Mononuclear cell (primary cell): ENCODE measurements around the gene KIF21B. TPM values are rescaled to one million over a fixed set of nuclear protein-coding genes. Genes with fewer than 3 reads are reported as not detected.
A peak's percentile ranks its signal among the peaks of the same experiment; 100 is the strongest.

ENCODE experiments used
- H3K27me3 ChIP-seq: 2 replicates; pipeline ENCODE4 v1.6.0; 2011; ENCODE audit warnings: low read length, control low read depth; ENCODE audit not compliant: insufficient read depth
- H3K4me1 ChIP-seq: 2 replicates; pipeline ENCODE4 v1.5.1; 2011; ENCODE audit warnings: mild to moderate bottlenecking, low read length, control low read depth; ENCODE audit not compliant: insufficient read depth
- H3K4me3 ChIP-seq: 2 replicates; pipeline ENCODE4 v1.5.1; 2011; ENCODE audit warnings: mild to moderate bottlenecking, low read length, moderate library complexity
- H3K9me3 ChIP-seq: 2 replicates; pipeline ENCODE4 v1.5.1; 2011; ENCODE audit warnings: low read depth, mild to moderate bottlenecking, control low read depth, low read length
- total RNA-seq: library from RNA; depleted of rRNA; stranded (reverse); fragments of >200 nt; gene quantifications from one replicate; pipeline ENCODE4 v1.2.3, GENCODE V29; 2012

KIF21B gene
- 41.1 TPM for total RNA-seq

- Histone ChIP-seq H3K4me3 (peak within 1 kb of the TSS; percentile 67), H3K9me3 (no peaks in the 10 kb centered on the region), H3K4me1 (peaks cover 94% of the 10 kb centered on the region), H3K27me3 (no peaks in the 10 kb centered on the region)
Measured at GRCh38 chr1:201023517-201023902, at the start of gene KIF21B. Gene KIF21B, minus strand, starts transcription at chr1:201023714. Its CDS starts 331 bp downstream, at chr1:201023383.

GRCh38 chr1:201072922-201073321 is 49.4 kb upstream of the KIF21B start:
- no peaks in the 10 kb centered on the region for H3K9me3 ChIP-seq
- H3K4me3 ChIP-seq = no peak overlapping the region
- H3K27me3 ChIP-seq = no peaks in the 10 kb centered on the region
- no peaks in the 10 kb centered on the region for H3K4me1 ChIP-seq

GRCh38 chr1:201072149-201072548 is 48.6 kb upstream of the KIF21B start:
- Histone ChIP-seq H3K4me3 (no peak overlapping the region), H3K27me3 (no peaks in the 10 kb centered on the region), H3K9me3 (no peaks in the 10 kb centered on the region), H3K4me1 (no peaks in the 10 kb centered on the region)

- H3K27me3 ChIP-seq = no peaks in the 10 kb centered on the region
- H3K9me3 ChIP-seq = no peaks in the 10 kb centered on the region
- H3K4me3 ChIP-seq = no peak overlapping the region
- no peaks in the 10 kb centered on the region for H3K4me1 ChIP-seq
Measured at GRCh38 chr1:201069636-201070035, 46.1 kb upstream of the KIF21B start.

GRCh38 chr1:201068976-201069375 is 45.5 kb upstream of the KIF21B start:
- Histone ChIP-seq H3K4me3 (no peak overlapping the region), H3K9me3 (no peaks in the 10 kb centered on the region), H3K4me1 (no peaks in the 10 kb centered on the region)

GRCh38 chr1:201066986-201067385 is 43.5 kb upstream of the KIF21B start:
- Histone ChIP-seq H3K9me3 (no peaks in the 10 kb centered on the region), H3K4me3 (no peak overlapping the region), H3K27me3 (no peaks in the 10 kb centered on the region), H3K4me1 (no peaks in the 10 kb centered on the region)

More at GRCh38 chr1:201068976-201069375, 45.5 kb upstream of the KIF21B start:
- no peaks in the 10 kb centered on the region for H3K27me3 ChIP-seq

- Histone ChIP-seq H3K4me1 (no peaks in the 10 kb centered on the region), H3K9me3 (no peaks in the 10 kb centered on the region), H3K27me3 (no peaks in the 10 kb centered on the region), H3K4me3 (no peak overlapping the region)
Measured at GRCh38 chr1:201065686-201066085, 42.2 kb upstream of the KIF21B start.

GRCh38 chr1:201064806-201065205 is 41.3 kb upstream of the KIF21B start:
- no peaks in the 10 kb centered on the region for H3K4me1 ChIP-seq
- H3K4me3 ChIP-seq = no peak overlapping the region
- H3K9me3 ChIP-seq = no peaks in the 10 kb centered on the region
- no peaks in the 10 kb centered on the region for H3K27me3 ChIP-seq

- Histone ChIP-seq H3K4me3 (no peak overlapping the region), H3K27me3 (no peaks in the 10 kb centered on the region), H3K4me1 (no peaks in the 10 kb centered on the region), H3K9me3 (no peaks in the 10 kb centered on the region)
Measured at GRCh38 chr1:201063145-201063544, 39.6 kb upstream of the KIF21B start.

GRCh38 chr1:201062511-201063091 is 39.1 kb upstream of the KIF21B start:
- no peaks in the 10 kb centered on the region for H3K27me3 ChIP-seq
- H3K4me3 ChIP-seq = no peak overlapping the region
- H3K9me3 ChIP-seq = no peaks in the 10 kb centered on the region
- no peaks in the 10 kb centered on the region for H3K4me1 ChIP-seq

- Histone ChIP-seq H3K4me1 (no peaks in the 10 kb centered on the region), H3K27me3 (no peaks in the 10 kb centered on the region), H3K9me3 (no peaks in the 10 kb centered on the region), H3K4me3 (no peak overlapping the region)
Measured at GRCh38 chr1:201061886-201062285, 38.4 kb upstream of the KIF21B start.

GRCh38 chr1:201061049-201061448 is 37.5 kb upstream of the KIF21B start:
- Histone ChIP-seq H3K27me3 (no peaks in the 10 kb centered on the region), H3K9me3 (no peaks in the 10 kb centered on the region), H3K4me1 (peaks cover 5% of the 10 kb centered on the region), H3K4me3 (no peak overlapping the region)

- peaks cover 6% of the 10 kb centered on the region for H3K4me1 ChIP-seq
- no peak overlapping the region for H3K4me3 ChIP-seq
- no peaks in the 10 kb centered on the region for H3K9me3 ChIP-seq
- H3K27me3 ChIP-seq = no peaks in the 10 kb centered on the region
Measured at GRCh38 chr1:201060586-201060985, 37.1 kb upstream of the KIF21B start.

- Histone ChIP-seq H3K4me3 (no peak overlapping the region), H3K9me3 (no peaks in the 10 kb centered on the region), H3K27me3 (no peaks in the 10 kb centered on the region), H3K4me1 (peaks cover 6% of the 10 kb centered on the region)
Measured at GRCh38 chr1:201059871-201060555, 36.5 kb upstream of the KIF21B start.

- Histone ChIP-seq H3K4me1 (peaks cover 6% of the 10 kb centered on the region), H3K4me3 (no peak overlapping the region), H3K27me3 (no peaks in the 10 kb centered on the region), H3K9me3 (no peaks in the 10 kb centered on the region)
Measured at GRCh38 chr1:201059401-201059800, 35.9 kb upstream of the KIF21B start.

- H3K9me3 ChIP-seq = no peaks in the 10 kb centered on the region
- no peaks in the 10 kb centered on the region for H3K27me3 ChIP-seq
- H3K4me3 ChIP-seq = no peak overlapping the region
- peaks cover 6% of the 10 kb centered on the region for H3K4me1 ChIP-seq
Measured at GRCh38 chr1:201054091-201054543, 30.6 kb upstream of the KIF21B start.
